Osteocyte (in vitro differentiated cells): ENCODE results near the gene C11orf98. TPM values are rescaled to one million over a fixed set of nuclear protein-coding genes. Genes with fewer than 3 reads are reported as not detected.

ENCODE experiments used
- DNase-seq: peaks from one replicate; pipeline ENCODE4 v3.0.0; 2021; ENCODE audit warnings: mixed read lengths; ENCODE audit not compliant: unreplicated experiment; ENCODE audit errors: extremely low spot score
- H3K27ac Mint-ChIP-seq: one replicate; pipeline ENCODE4 v1.8.0; 2021; ENCODE audit warnings: mild to moderate bottlenecking, mixed read lengths; ENCODE audit not compliant: unreplicated experiment
- H3K27me3 Mint-ChIP-seq: one replicate; pipeline ENCODE4 v1.8.0; 2021; ENCODE audit warnings: mixed read lengths; ENCODE audit not compliant: unreplicated experiment
- H3K36me3 Mint-ChIP-seq: one replicate; pipeline ENCODE4 v1.8.0; 2021; ENCODE audit warnings: mixed read lengths; ENCODE audit not compliant: unreplicated experiment
- H3K4me1 Mint-ChIP-seq: one replicate; pipeline ENCODE4 v1.8.0; 2021; ENCODE audit warnings: mixed read lengths; ENCODE audit not compliant: unreplicated experiment
- H3K4me3 Mint-ChIP-seq: one replicate; pipeline ENCODE4 v1.8.0; 2021; ENCODE audit warnings: mild to moderate bottlenecking, moderate library complexity, mixed read lengths; ENCODE audit not compliant: unreplicated experiment
- H3K9me3 Mint-ChIP-seq: one replicate; pipeline ENCODE4 v1.8.0; 2021; ENCODE audit warnings: mixed read lengths; ENCODE audit not compliant: unreplicated experiment
- total RNA-seq: library from RNA; stranded (reverse); gene quantifications from 2 replicates; pipeline ENCODE4 v1.2.1, GENCODE V29; 2021
- TF ChIP-seq, protein P1 (sequence below): fragments of 200-600 bp; sonication (generic); IDR thresholded peaks from 2 replicates; pipeline ENCODE4 v1.5.0; 2021; ENCODE audit warnings: antibody characterized with exemption, mild to moderate bottlenecking, moderate library complexity

The C11orf98 gene
- total RNA-seq, 1 donor from 2014 or later: 56.3 TPM

DNA sequence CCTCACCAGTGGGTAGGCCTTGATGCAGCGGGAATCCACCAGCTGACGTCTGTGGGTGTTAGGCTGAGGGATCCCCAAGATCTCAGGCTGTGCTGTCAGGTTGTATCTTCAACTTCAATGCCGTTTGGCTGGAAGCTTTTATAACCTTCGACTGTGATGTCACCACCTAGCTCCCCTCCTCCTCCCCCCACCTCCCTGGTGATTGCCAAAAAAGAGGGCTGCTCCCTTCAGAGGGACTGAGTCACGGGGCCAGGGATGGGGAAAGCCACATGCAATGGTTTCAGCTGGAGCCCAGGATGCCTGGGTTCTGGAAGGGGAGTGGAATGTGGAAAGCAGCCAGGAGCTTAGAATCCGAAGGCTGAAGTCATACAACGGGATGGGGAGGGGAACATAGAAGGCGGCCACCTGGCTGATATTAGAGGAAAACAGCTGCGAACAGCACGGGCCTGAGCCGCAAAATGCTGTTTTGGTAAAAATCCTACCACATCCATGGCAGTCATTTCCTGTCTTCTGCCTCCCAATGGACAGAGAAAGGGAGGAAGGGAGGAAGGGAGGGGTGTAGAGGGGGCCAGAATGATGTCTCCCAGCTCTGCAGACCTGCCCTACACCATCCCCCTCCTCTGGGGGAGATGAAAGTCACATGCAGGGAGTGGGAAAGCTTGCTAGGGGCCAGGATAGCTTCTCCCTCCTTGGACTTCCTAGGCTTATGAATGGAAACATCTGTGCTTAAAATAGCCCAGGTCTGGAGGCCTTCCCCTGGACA, 24.6 kb upstream of the C11orf98 start, which contains the start of gene LRRN4CL:
LRRN4CL (minus strand) TSS at position 110 of the 763 bp plus-strand sequence. CDS start 1,022 bp downstream, outside the sequence.
- Mint-ChIP-seq H3K4me3 (peak within 1 kb of the TSS; percentile 32), H3K9me3 (no peaks in the 10 kb centered on the region), H3K27me3 (no peaks in the 10 kb centered on the region), H3K4me1 (peaks cover 9% of the 10 kb centered on the region), H3K27ac (peak within 1 kb of the TSS; percentile 63), H3K36me3 (peaks cover 19% of the 10 kb centered on the region)
- no peak for DNase-seq
- TF ChIP-seq, protein P1, sequence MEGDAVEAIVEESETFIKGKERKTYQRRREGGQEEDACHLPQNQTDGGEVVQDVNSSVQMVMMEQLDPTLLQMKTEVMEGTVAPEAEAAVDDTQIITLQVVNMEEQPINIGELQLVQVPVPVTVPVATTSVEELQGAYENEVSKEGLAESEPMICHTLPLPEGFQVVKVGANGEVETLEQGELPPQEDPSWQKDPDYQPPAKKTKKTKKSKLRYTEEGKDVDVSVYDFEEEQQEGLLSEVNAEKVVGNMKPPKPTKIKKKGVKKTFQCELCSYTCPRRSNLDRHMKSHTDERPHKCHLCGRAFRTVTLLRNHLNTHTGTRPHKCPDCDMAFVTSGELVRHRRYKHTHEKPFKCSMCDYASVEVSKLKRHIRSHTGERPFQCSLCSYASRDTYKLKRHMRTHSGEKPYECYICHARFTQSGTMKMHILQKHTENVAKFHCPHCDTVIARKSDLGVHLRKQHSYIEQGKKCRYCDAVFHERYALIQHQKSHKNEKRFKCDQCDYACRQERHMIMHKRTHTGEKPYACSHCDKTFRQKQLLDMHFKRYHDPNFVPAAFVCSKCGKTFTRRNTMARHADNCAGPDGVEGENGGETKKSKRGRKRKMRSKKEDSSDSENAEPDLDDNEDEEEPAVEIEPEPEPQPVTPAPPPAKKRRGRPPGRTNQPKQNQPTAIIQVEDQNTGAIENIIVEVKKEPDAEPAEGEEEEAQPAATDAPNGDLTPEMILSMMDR: no peak

GRCh38 chr11:62688491-62688890, 23.5 kb upstream of the C11orf98 start:
- H3K36me3 Mint-ChIP-seq: peaks cover 19% of the 10 kb centered on the region
- no peak overlapping the region for H3K27ac Mint-ChIP-seq
- no peak overlapping the region for H3K4me3 Mint-ChIP-seq
- peaks cover 9% of the 10 kb centered on the region for H3K4me1 Mint-ChIP-seq
- DNase-seq: no peak
- no peaks in the 10 kb centered on the region for H3K9me3 Mint-ChIP-seq
- H3K27me3 Mint-ChIP-seq: no peaks in the 10 kb centered on the region
- TF ChIP-seq, protein P1: no peak

- no peak overlapping the region for H3K4me3 Mint-ChIP-seq
- TF ChIP-seq, protein P1: no peak
- peaks cover 16% of the 10 kb centered on the region for H3K36me3 Mint-ChIP-seq
Measured at GRCh38 chr11:62687508-62688396, 22.7 kb upstream of the C11orf98 start.

GRCh38 chr11:62682518-62682917, 17.5 kb upstream of the C11orf98 start:
- no peak for DNase-seq
- TF ChIP-seq, protein P1: no peak
- peaks cover 26% of the 10 kb centered on the region for H3K4me1 Mint-ChIP-seq
- H3K9me3 Mint-ChIP-seq: no peaks in the 10 kb centered on the region
- H3K27me3 Mint-ChIP-seq: no peaks in the 10 kb centered on the region
- peaks cover 4% of the 10 kb centered on the region for H3K36me3 Mint-ChIP-seq
- no peak overlapping the region for H3K4me3 Mint-ChIP-seq
- H3K27ac Mint-ChIP-seq: no peak overlapping the region

More at GRCh38 chr11:62687508-62688396, 22.7 kb upstream of the C11orf98 start:
- peaks cover 9% of the 10 kb centered on the region for H3K4me1 Mint-ChIP-seq
- H3K27me3 Mint-ChIP-seq: no peaks in the 10 kb centered on the region
- no peaks in the 10 kb centered on the region for H3K9me3 Mint-ChIP-seq
- no peak overlapping the region for H3K27ac Mint-ChIP-seq
- DNase-seq: no peak

GRCh38 chr11:62680825-62681240, 15.8 kb upstream of the C11orf98 start:
- H3K9me3 Mint-ChIP-seq: no peaks in the 10 kb centered on the region
- peak overlapping the region; percentile 70 for H3K27ac Mint-ChIP-seq
- TF ChIP-seq, protein P1: peak; percentile 64
- no peak for DNase-seq
- no peak overlapping the region for H3K4me3 Mint-ChIP-seq
- H3K36me3 Mint-ChIP-seq: peaks cover 14% of the 10 kb centered on the region
- peaks cover 35% of the 10 kb centered on the region for H3K4me1 Mint-ChIP-seq
- no peaks in the 10 kb centered on the region for H3K27me3 Mint-ChIP-seq
